Measurements from ENCODE around the gene LIPN.
A peak's percentile ranks its signal among the peaks of the same experiment; 100 is the strongest.
"Not testable (repeated sequence)": the region's sequence is repeated elsewhere in the genome, so short reads cannot be mapped to it uniquely, and the experiment has no call there.

LIPN gene, protein sequence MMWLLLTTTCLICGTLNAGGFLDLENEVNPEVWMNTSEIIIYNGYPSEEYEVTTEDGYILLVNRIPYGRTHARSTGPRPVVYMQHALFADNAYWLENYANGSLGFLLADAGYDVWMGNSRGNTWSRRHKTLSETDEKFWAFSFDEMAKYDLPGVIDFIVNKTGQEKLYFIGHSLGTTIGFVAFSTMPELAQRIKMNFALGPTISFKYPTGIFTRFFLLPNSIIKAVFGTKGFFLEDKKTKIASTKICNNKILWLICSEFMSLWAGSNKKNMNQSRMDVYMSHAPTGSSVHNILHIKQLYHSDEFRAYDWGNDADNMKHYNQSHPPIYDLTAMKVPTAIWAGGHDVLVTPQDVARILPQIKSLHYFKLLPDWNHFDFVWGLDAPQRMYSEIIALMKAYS

DNA sequence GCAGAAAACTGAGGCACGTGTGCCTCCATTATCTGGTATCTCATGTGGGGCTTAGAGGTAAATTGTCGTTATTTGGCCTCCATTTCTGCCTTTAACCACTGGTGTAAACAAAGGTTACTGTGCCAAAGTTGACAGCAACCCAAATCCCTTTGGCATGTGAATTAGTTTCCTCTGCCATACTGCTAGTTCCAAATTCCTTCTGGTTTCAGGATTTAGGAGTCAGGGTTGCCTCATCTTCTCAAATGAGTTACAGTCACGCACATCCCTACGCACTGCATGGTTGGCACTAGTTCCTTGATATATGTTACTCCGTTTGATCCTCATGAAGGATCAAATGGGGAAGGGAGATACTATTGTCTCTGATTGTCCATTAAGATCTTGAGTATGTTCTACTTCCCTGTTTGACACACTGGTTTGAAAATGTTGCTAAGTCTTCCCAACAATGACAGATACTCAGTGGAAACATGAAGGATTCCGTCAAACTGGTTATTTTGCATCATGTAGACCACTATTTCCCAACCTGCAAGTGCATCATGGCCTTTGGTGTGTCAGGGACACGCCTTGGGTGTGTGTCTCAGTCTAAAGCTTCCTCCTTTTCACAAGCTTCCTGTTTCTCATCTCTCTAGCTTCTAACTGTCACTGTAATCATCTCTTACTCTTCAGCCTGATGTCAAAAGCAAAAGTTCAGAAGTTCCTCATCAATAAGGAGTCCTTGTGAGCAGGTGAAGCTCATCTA lies at the start of gene LIPN:
LIPN (plus strand) TSS at position 655 of the 736 bp plus-strand sequence. CDS start 1,386 bp downstream, outside the sequence.
- FAIRE-seq, result no peak
- DNase-seq (ENCODE audit: low spot score), result no peak

DNA sequence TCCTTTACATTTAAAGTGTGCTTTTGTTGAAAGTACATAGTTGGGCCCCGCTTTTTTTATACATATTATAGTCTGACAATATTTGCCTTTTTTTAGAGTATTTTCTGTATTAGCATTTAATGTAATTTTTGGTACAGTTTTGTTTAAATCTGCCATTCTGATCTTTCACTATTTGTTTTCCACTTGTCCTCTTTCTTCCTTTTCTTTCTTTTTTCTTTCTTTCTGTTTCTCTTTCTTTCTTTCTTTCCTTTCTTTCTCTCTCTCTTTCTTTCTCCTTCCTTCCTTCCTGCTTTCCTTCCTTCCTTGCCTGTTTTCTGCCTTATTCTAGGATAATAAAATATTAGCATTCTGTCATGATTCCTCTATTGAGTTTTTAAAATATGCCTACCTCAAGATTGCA lies 44.3 kb upstream of the LIPN start:
- no peak for DNase-seq (ENCODE audit: low spot score)

DNA sequence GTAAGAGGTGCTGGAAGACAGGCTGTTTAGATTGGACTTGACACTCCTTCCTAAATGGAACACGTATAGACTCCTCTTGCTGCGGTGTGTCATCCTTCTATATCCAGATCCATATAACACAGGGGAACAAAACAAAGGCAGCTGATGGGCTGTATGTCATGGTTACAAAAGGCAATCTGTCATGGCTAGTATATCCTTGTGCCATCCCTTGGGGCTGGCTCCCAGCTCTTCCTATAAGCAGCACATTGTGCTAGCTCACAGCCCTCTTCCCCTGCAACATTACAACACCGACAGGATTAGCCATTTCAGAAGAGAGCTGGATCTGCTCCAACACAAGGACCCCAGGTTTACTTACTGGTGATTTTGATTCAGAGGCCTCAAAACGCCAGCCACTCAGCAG lies 38.4 kb upstream of the LIPN start:
- no peak for FAIRE-seq

More for the DNA sequence above, 44.3 kb upstream of the LIPN start:
- FAIRE-seq, result no peak

DNA sequence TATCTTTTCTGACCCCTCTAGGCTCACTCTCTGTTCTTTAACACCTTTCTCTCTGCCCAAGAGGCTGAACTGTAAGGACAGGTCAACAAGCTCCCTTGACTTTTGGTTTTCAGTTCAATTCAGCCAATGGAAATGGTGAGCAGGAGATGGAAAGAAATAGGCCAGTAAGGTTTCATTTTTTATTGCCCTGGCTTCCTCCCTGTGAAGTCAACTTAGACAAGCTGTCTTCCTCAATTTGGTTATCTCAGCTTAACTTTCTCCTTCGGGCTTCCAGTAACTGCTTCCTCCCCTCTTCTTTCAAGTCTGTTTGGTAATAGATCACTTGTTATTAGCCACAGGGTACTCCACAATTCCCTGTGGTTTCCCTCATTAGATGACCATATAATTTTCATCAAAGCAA lies 34.0 kb upstream of the LIPN start:
- FAIRE-seq (no peak), DNase-seq (ENCODE audit: low spot score) (no peak)

More for the DNA sequence above, 38.4 kb upstream of the LIPN start:
- no peak for DNase-seq (ENCODE audit: low spot score)

DNA sequence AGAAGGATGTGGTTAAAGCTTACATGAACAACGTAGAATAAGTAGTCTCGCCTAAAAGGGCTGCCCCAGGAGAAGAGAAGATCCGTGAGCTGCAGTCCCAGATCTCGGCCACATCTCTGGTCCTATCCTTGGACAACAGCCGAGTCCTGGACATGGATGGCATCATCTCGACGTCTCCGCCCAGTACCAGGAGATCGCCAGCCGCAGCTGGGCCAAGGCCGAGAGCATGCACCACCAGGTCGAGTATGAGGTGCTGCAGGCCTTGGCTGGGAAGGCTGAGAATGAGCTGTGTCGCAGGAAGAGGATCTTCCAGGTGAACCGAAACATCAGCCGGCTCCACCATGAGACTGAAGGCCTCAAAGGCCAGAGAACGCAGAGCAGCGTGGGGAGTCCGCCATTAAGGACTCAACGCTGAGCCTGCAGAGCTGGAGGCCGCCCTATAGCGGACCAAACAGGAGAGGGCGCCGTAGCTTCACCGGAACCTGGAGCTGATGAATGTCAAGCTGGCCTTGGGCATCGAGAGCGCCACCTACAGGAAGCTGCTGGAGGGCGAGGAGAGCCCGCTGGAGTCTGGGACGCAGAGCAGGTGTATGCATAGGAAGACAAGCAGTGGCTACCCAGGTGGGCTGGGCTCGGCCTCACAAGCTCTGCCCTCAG lies 31.6 kb upstream of the LIPN start:
- FAIRE-seq (no peak), DNase-seq (ENCODE audit: low spot score) (no peak)

DNA sequence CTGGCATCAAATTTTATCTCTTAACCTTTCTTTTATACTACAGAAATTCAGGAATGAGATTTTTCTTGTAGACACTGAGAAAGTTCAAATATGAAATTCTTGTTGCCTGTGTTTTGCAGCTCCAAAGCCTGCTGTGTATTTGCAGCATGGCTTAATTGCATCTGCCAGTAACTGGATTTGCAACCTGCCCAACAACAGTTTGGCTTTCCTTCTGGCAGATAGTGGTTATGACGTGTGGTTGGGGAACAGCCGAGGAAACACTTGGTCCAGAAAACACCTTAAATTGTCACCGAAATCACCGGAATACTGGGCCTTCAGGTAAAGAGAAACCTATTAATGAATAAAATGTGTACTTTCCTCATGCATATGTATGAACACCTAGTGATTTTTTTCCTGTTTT lies 29.0 kb upstream of the LIPN start:
- no peak for DNase-seq (ENCODE audit: low spot score)
- FAIRE-seq, result no peak

DNA sequence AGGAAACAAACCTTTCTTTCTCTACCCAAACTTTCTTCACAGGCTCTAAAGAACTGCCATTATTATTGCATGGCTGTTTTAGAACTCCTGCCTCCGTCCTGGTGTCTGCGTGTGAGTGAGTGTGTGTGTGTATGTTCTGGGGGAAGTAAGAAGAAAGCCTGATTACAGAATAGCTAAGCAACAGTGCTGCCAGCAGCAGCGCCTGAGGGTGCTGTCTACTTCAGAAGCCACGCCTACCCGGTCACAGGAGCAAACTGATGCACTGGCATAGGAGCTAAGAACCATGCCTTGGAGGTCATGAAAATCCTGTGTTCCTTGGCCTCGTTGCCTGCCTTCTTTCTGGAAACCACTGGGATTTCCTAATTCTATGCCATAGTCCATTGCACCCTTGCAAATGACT lies 28.5 kb upstream of the LIPN start:
- no peak for FAIRE-seq

DNA sequence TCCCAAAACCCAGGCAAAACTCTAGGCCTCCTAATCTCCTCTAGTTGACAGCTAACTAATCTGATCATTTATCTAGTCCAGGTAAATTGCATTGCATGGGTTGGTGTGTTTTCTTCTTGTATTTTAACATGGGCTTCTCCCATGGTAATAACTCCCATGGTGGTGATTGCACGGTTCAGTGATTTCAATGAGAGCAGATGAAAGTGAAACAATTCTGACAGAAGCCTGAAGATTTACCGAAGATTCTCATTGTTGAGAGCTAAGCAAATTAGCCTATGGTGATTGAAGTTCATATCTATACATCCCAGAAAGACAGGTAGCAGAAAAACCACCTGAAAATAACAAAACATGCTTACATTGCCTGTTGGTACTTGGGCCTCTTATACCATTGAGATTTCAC lies 26.6 kb upstream of the LIPN start:
- FAIRE-seq (no peak), DNase-seq (ENCODE audit: low spot score) (no peak)

More for the DNA sequence above, 28.5 kb upstream of the LIPN start:
- DNase-seq (ENCODE audit: low spot score), result no peak

DNA sequence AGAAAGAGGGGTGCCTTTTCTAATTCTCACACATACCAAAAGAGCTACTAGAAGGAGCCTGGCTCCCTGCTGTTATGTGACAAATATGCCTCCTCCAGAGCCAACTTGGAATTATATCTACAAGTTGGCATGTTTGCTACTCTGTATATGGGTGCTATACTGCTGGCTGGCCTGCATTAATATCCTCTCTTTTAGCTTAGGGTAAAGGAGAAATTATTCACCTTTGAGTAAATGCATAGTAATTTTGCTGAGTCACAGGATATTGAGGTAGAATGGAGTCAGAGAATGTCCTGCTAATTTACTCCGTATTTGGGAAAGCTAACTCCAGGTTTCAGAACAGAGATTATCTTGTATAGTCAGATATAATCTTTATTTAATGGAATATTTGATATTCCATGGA lies 24.2 kb upstream of the LIPN start:
- FAIRE-seq, result peak; percentile 42
- peak; percentile 52 for DNase-seq (ENCODE audit: low spot score)

DNA sequence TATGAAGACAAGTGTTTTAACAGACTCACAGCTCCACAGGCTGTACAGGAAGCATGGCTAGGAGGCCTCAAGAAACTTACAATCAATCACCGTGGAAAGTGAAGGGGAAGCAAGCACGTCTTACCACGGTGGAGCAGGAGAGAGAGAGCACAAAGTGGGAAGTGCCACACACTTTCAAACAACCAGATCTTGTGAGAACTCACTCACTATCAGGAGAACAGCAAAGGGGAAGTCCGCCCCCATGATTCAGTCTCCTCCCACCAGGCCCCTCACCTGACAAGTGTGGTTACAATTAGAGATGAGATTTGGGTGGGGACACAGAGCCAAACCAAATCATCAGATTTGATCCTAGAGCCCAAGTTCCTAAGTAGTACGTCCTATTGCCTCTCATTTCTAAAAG lies 17.9 kb upstream of the LIPN start:
- not testable (repeated sequence) for FAIRE-seq; DNase-seq (ENCODE audit: low spot score)

DNA sequence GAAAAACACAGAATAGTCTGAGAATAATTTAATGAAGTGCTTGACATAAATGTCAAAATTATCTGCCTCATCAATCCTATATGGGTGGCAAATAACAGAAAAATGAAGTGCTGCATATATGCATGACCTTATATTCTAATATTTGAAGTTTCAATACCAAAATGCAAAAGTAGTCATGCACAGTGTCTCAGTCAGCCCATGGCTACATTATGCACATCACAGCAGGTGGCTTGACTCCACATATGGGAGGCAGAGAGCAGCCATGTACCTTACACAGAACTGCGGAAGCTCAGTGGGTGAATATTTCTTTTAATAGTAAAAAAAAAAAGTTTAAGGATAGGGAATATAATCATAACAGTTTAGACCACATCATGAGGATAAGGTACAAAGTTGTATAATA lies 17.4 kb upstream of the LIPN start:
- no peak for DNase-seq (ENCODE audit: low spot score)
- FAIRE-seq, result no peak

DNA sequence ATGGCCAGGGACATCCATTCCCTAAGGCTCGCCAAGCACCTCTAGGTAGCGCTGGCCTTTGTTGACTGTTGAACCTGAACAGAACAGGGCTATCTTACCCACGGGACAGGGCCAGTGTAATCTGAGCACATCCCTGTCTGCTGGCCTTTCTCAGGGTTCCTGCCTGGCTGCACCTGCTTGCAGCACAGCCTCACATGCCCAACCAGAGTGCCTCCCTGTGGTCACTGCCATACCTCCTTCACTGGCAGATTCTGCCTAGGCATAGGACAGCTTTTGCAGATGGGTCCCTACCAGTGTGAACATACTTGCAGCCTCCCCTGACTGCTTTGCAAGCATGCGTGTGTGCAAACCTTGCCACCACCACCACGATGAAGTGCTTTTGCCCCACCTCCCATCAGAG lies 15.8 kb upstream of the LIPN start:
- FAIRE-seq (no peak), DNase-seq (ENCODE audit: low spot score) (no peak)

DNA sequence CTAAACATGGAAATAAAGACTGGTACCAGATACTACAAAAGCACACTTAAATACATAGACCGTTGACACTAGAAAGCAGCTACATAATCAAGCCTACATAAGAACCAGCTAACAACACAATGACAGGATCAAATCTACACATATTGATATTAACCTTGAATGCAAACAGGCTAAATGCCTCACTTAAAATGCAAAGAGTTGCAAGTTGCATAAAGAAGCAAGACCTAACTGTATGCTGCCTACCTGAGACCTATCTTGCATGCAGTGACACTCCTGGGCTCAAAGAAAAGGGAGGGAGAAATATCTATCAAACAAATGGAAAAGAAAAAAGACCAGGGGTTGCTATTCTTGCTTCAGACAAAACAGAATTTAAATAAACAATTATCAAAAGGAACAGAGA lies 14.2 kb upstream of the LIPN start:
- FAIRE-seq (no peak), DNase-seq (ENCODE audit: low spot score) (no peak)

DNA sequence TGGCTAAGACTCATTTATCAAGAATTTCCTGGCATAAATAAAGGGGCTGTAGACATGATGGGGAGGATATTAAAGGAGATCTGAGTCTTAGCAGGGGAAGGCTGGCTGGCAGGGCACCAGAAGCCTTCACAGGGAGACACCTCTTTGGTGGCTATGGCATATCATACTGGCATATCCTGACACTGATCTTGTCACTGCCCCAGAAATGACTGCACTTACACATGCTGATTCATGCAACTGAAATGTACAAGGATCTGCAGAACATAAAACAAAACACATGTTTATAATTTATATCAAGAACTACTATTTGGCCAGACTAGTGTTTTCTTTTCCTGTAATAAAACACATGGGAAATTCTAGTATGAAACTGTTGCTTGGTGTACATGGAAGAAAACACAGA lies 5.5 kb upstream of the LIPN start:
- FAIRE-seq (no peak), DNase-seq (ENCODE audit: low spot score) (no peak)

DNA sequence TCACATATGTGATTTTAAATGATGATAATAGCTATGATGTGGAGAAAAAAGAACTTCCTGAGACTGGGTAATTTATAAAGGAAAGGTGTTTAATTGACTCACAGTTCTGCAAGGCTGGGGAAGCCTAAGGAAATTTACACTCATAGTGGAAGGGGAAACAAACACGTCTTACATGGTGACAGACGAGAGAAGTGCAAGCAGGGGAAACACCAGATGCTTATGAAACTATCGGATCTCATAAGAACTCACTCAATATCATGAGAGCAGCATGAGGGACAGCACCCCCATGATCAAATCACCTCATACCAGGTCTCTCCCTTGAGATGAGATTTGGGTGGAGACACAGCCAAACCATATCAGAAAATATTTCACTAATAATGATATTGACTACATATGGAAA lies 4.1 kb upstream of the LIPN start:
- no peak for DNase-seq (ENCODE audit: low spot score)
- no peak for FAIRE-seq

DNA sequence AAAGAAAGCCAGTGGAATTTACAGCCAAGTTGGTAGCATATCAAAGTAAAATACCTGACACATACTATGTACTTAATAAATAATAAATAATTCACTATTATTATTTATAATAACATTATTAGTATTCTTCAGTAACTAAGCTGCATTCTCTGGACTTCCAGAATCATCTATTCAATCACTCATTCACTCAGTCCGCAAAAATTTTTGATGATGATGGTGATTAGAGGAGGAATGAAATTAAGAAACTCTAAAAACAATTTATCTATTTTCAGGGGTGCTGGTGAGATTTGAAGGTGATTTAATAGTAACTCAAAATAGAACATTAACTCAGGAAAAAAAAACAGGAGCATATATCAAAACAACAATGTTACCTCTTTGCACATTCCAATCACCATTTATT lies 3.2 kb upstream of the LIPN start:
- no peak for FAIRE-seq

DNA sequence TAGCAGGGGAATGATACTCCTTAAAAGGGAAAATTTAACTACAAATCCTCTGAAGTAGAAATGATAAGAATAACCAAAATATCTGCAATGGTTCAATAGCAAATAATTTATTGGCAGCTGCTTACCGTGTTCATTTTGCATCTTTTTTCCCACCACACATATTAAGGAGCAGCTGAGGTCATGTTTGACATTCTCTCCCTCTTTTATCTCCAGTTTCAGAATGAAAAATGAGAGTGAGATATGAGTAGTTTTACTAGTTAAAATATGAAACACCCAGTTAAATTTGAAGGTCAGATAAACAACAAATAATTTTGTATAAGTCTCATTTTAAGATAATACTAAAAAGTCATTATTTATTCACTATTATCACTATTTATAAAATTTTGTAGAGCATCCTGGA lies 3.1 kb downstream of the LIPN start:
- no peak for DNase-seq (ENCODE audit: low spot score)
- peak; percentile 5 for FAIRE-seq

More for the DNA sequence above, 3.2 kb upstream of the LIPN start:
- no peak for DNase-seq (ENCODE audit: low spot score)

DNA sequence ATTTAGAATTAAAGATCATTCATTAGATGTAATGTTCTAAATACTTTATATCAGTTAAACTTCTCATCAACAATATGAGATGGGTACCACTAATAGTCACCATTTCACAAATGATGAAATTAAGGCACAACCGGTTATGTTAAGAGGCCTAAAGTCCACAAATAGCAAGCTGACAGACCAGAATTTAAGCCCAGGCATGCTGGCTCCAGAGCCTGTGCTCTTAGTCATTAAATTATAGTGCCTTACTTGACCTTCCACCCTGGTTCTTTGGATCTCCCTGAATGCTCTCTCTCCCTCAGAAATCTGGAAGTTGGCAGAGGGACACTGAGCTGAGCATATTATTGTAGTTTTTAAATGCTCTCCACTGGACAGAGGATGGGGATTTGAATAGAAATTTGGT lies 3.6 kb downstream of the LIPN start:
- DNase-seq (ENCODE audit: low spot score) (no peak), FAIRE-seq (no peak)

DNA sequence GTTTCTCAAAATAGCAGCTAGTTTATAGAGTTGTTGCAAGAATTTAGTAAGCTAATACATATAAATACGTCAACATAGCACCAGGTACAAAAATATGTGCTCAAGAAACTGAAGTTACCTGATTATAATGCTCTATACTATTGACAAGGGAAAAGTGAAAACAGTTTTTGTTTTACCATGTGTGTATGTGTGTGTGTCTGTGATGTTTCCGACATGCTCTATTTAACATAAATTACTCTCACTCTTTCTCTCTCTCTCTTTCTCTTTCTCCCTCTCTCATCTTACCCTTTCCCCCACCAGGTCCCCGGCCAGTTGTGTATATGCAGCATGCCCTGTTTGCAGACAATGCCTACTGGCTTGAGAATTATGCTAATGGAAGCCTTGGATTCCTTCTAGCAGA lies 4.3 kb downstream of the LIPN start:
- FAIRE-seq, result no peak
- no peak for DNase-seq (ENCODE audit: low spot score)

DNA sequence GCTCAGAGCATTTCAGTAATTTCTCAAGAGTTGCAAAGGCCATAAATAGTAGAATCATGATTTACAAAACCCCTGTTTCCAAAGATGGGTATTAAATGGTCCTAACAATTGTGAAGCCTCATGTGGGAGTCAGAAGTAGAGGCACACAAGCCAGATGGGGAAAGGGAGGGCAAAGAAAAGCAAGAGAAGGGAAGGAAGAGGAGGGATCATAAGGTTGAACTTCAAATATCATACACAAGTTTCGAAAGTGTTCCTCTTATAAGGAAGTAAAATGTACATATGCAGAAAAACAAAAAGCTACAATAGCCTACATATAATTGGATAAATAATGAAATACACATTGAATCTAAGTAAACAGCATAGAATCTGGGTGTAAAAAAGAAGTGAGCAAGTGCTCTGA lies 6.0 kb downstream of the LIPN start:
- FAIRE-seq (no peak), DNase-seq (ENCODE audit: low spot score) (no peak)

DNA sequence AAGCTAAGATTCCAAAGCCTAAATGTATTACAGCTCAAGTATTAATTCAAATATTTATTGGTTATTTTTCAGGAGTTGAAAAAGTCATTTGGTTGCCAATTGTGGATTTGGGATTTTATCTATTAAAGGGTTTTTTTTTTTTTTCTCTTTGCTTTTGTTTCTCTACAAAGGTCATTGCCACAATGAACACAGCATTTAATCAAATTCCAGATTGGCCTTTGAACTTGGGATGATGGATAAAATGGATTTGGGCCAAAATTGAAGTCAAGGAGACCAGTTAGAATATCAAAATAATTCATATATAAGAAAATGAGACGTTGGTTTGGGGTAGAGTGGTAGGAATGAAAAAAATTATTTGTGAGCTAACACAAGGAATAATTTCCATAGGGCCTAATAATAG lies 9.6 kb downstream of the LIPN start:
- DNase-seq (ENCODE audit: low spot score), result no peak
- no peak for FAIRE-seq

DNA sequence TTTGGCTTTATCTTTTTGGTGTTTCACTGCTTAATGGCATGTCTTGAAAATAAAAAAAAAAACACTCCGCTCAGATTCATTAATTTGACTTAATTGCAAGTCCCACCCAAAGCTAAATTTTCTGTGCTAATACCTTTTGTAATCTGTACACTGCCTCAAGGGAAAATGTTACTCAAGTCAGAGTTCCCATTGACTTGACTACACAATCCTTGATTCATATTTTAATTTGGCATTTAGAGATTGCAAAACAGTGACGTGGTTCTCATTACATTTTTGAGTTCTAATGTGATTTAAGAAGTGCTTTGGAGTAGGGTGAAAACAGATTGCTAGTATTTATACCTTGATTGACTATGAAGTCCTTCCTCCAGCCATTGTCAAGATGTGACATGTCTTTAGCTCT lies 21.4 kb downstream of the LIPN start:
- DNase-seq (ENCODE audit: low spot score), result no peak

More for the DNA sequence above, 21.4 kb downstream of the LIPN start:
- FAIRE-seq, result no peak

All from RCC 7860 (cell line).